ENCODE data around the gene GSK3A. TPM values are rescaled to one million over a fixed set of nuclear protein-coding genes. Genes with fewer than 3 reads are reported as not detected.

The GSK3A gene
- total and polyA plus RNA-seq, 9 of the 15 experiments (the other 6 are each of a cell fraction or from before 2014, with no cell fraction given), result 0.62 to 90.7 (median 33.3) TPM

- TF ChIP-seq POLR3A (IDR thresholded peaks at IDR 0.05; ENCODE audit: borderline replicate concordance, extremely low read depth, insufficient read depth, insufficient read length) (no peak), TCF7 (IDR thresholded peaks at IDR 0.05; ENCODE audit: borderline replicate concordance) (no peak), PHB (CRISPR knock-in tag; IDR thresholded peaks at IDR 0.05) (no peak), NCOR1 (IDR thresholded peaks at IDR 0.05) (no peak), ZBTB8A (IDR thresholded peaks at IDR 0.05; ENCODE audit: partially characterized antibody) (no peak), ZNF280B (CRISPR knock-in tag; IDR thresholded peaks at IDR 0.05) (no peak), SMARCC2 (IDR thresholded peaks at IDR 0.05; ENCODE audit: low read depth) (no peak), HBP1 (CRISPR knock-in tag; IDR thresholded peaks at IDR 0.05) (no peak), THAP7 (CRISPR knock-in tag; IDR thresholded peaks at IDR 0.05) (no peak), SRSF1 (IDR thresholded peaks at IDR 0.05; ENCODE audit: low read depth, low read length) (no peak), E4F1 (CRISPR knock-in tag; IDR thresholded peaks at IDR 0.05; ENCODE audit: borderline replicate concordance) (no peak), RAD21 (CRISPR knock-in tag; conservative IDR thresholded peaks at IDR 0.05 in 1 of 2, IDR thresholded peaks at IDR 0.05 in 1 of 2) (peak; percentile 54 to 82), ZBTB33 (CRISPR knock-in tag; IDR thresholded peaks at IDR 0.05) (no peak), TAL1 (IDR thresholded peaks at IDR 0.05) (no peak), MXD1 (CRISPR knock-in tag; IDR thresholded peaks at IDR 0.05; ENCODE audit: borderline replicate concordance, poor library complexity, severe bottlenecking) (no peak), BCOR (IDR thresholded peaks at IDR 0.05) (no peak), GABPB1 (CRISPR knock-in tag; IDR thresholded peaks at IDR 0.05) (no peak), KHSRP (IDR thresholded peaks at IDR 0.05) (no peak), ARID2 (IDR thresholded peaks at IDR 0.05) (peak; percentile 29; the same call in 1 of the 2 replicates)
Observed at GRCh38 chr19:42246143-42246921, 3.9 kb upstream of the GSK3A start (continued).
